ENCODE data around the gene THBS1. TPM values are rescaled to one million over a fixed set of nuclear protein-coding genes. Genes with fewer than 3 reads are reported as not detected.

The THBS1 gene
- total and polyA plus RNA-seq, 2 donors from 2014 or later: 26.4 to 377 TPM

DNA sequence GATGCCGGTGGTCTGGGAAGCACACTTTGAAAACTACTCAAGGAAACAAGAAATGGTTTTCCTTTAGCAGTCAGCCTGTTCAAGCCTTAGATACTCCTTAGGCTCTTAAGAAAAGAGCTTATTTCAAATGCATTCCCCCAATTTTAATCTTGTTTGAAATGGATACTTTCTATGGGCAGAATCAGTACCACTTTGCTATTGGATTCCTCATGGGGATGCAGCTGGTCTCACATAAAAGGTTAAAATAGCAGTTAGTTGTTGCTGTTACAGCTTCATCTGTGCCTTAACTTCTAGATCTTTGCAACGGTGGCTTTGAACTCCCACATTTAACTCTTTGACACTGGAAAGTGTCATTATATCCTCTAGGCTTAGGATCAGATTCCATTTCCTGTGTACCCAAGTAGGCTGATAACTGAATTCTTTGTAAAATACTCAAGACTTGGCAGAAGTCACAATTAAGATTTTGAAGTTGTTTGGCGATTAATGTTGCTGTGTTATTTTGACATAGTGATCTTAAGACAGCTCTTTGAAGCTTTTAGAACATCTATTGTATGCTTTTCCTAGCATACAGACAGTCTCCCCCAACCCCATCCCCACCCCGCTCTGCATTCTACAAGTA is 2.2 kb downstream of the THBS1 start:
- H3K4me3 ChIP-seq (ENCODE audit: low read length in 3 of 3): peak overlapping the region; percentile 71 to 89 (median 86)
- H3K36me3 ChIP-seq (ENCODE audit: control insufficient read depth in 2 of 3, insufficient read depth in 3 of 3, low read length in 3 of 3): peaks cover 23 to 63% (median 30%) of the 10 kb centered on the region in 3 donors
- no peaks in the 10 kb centered on the region for H3K9me3 ChIP-seq (ENCODE audit: control insufficient read depth in 2 of 3, insufficient read depth in 1 of 3, low read length in 3 of 3)
- no peak for DNase-seq
- intact Hi-C loops (cut with DNase I): loop anchor here (10.0 kb wide), 1 partner anchor 878 kb away; no protein-coding TSS in a partner anchor
- peak overlapping the region in 1 of 2 donors; percentile 88 for H3K27ac ChIP-seq (ENCODE audit: low read depth in 2 of 2, low read length in 2 of 2)
- no peaks in the 10 kb centered on the region for H3K27me3 ChIP-seq (ENCODE audit: control insufficient read depth, insufficient read depth, low read length)
- H3K9ac ChIP-seq (ENCODE audit: low read length in 3 of 3): peak overlapping the region in 2 of 3 donors; percentile 77 to 91
- TF ChIP-seq, protein P1, sequence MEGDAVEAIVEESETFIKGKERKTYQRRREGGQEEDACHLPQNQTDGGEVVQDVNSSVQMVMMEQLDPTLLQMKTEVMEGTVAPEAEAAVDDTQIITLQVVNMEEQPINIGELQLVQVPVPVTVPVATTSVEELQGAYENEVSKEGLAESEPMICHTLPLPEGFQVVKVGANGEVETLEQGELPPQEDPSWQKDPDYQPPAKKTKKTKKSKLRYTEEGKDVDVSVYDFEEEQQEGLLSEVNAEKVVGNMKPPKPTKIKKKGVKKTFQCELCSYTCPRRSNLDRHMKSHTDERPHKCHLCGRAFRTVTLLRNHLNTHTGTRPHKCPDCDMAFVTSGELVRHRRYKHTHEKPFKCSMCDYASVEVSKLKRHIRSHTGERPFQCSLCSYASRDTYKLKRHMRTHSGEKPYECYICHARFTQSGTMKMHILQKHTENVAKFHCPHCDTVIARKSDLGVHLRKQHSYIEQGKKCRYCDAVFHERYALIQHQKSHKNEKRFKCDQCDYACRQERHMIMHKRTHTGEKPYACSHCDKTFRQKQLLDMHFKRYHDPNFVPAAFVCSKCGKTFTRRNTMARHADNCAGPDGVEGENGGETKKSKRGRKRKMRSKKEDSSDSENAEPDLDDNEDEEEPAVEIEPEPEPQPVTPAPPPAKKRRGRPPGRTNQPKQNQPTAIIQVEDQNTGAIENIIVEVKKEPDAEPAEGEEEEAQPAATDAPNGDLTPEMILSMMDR (IDR thresholded peaks at IDR 0.05; ENCODE audit: borderline replicate concordance, extremely low read depth, insufficient read depth): no peak
- no peak for FAIRE-seq
- peaks cover 4 to 45% (median 40%) of the 10 kb centered on the region in 3 donors for H3K4me1 ChIP-seq (ENCODE audit: control insufficient read depth in 2 of 3, insufficient read depth in 2 of 3, low read depth in 1 of 3, low read length in 3 of 3)

DNA sequence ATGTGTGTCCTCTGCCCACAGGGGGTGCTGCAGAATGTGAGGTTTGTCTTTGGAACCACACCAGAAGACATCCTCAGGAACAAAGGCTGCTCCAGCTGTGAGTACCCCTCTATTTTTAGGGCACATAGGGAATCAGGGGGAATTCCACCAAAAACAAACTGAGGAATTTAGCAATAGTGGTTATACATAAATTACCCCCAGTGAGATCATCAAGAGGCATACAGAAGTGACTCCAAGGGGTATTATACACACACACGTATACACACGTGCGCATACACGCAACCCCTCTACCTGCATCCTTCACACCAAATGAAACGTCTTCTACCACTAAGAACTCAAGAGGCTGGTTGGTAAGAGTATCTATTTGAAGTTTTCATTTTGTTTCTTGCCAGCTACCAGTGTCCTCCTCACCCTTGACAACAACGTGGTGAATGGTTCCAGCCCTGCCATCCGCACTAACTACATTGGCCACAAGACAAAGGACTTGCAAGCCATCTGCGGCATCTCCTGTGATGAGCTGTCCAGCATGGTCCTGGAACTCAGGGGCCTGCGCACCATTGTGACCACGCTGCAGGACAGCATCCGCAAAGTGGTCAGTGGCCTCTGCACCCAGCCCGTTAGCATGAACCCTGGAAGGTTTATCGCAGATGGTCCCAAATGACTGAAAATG is 2.9 kb downstream of the THBS1 start:
- DNase-seq: peak in 2 of 5 donors; percentile 58 to 66
- peak overlapping the region in 2 of 3 donors; percentile 12 to 49 for H3K9ac ChIP-seq (ENCODE audit: low read length in 3 of 3)
- no peak for FAIRE-seq
- peak overlapping the region in 1 of 2 donors; percentile 34 for H3K27ac ChIP-seq (ENCODE audit: low read depth in 2 of 2, low read length in 2 of 2)
- no peaks in the 10 kb centered on the region for H3K9me3 ChIP-seq (ENCODE audit: control insufficient read depth in 2 of 3, insufficient read depth in 1 of 3, low read length in 3 of 3)
- peak overlapping the region; percentile 44 to 89 (median 86) for H3K4me3 ChIP-seq (ENCODE audit: low read length in 3 of 3)
- H3K27me3 ChIP-seq (ENCODE audit: control insufficient read depth, insufficient read depth, low read length): no peaks in the 10 kb centered on the region
- intact Hi-C loops (cut with DNase I): loop anchor here (10.0 kb wide), 1 partner anchor 879 kb away; no protein-coding TSS in a partner anchor
- H3K36me3 ChIP-seq (ENCODE audit: control insufficient read depth in 2 of 3, insufficient read depth in 3 of 3, low read length in 3 of 3): peaks cover 28 to 70% (median 35%) of the 10 kb centered on the region in 3 donors
- H3K4me1 ChIP-seq (ENCODE audit: control insufficient read depth in 2 of 3, insufficient read depth in 2 of 3, low read depth in 1 of 3, low read length in 3 of 3): peaks cover 4 to 48% (median 46%) of the 10 kb centered on the region in 3 donors
- TF ChIP-seq, protein P1 (IDR thresholded peaks at IDR 0.05; ENCODE audit: borderline replicate concordance, extremely low read depth, insufficient read depth): peak; percentile 29

DNA sequence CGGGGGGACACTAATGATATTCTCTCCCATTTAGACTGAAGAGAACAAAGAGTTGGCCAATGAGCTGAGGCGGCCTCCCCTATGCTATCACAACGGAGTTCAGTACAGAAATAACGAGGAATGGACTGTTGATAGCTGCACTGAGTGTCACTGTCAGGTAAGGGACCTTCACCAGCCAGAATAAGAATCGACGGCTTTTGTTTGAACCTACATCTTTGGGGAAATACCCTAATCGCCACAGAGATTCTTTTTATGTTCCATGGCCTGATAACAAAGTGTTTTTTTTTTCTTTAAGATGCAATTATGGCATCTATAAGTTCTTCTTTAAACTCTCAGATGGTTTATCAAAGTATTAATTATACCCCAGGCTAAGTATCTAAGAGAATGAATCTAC is 3.4 kb downstream of the THBS1 start:
- Histone ChIP-seq H3K4me3 (ENCODE audit: low read length in 3 of 3) (peak overlapping the region in 2 of 3 donors; percentile 86 to 89), H3K9me3 (ENCODE audit: control insufficient read depth in 2 of 3, insufficient read depth in 1 of 3, low read length in 3 of 3) (no peaks in the 10 kb centered on the region), H3K27me3 (ENCODE audit: control insufficient read depth, insufficient read depth, low read length) (no peaks in the 10 kb centered on the region), H3K4me1 (ENCODE audit: control insufficient read depth in 2 of 3, insufficient read depth in 2 of 3, low read depth in 1 of 3, low read length in 3 of 3) (peaks cover 4 to 48% (median 46%) of the 10 kb centered on the region in 3 donors), H3K9ac (ENCODE audit: low read length in 3 of 3) (peak overlapping the region in 2 of 3 donors; percentile 12 to 49), H3K36me3 (ENCODE audit: control insufficient read depth in 2 of 3, insufficient read depth in 3 of 3, low read length in 3 of 3) (peaks cover 28 to 75% (median 40%) of the 10 kb centered on the region in 3 donors), H3K27ac (ENCODE audit: low read depth in 2 of 2, low read length in 2 of 2) (no peak overlapping the region)
- no peak for DNase-seq
- TF ChIP-seq, protein P1 (IDR thresholded peaks at IDR 0.05; ENCODE audit: borderline replicate concordance, extremely low read depth, insufficient read depth): no peak
- intact Hi-C loops (cut with DNase I): loop anchor here (10.0 kb wide), 1 partner anchor 879 kb away; no protein-coding TSS in a partner anchor
- no peak for FAIRE-seq

Data from kidney (tissue), 14 donors.